SK-N-SH (cell line): ENCODE measurements around the gene ORMDL3. TPM values are rescaled to one million over a fixed set of nuclear protein-coding genes. Genes with fewer than 3 reads are reported as not detected.
"Not testable (repeated sequence)": the region's sequence is repeated elsewhere in the genome, so short reads cannot be mapped to it uniquely, and the experiment has no call there.

Source experiments
- CTCF ChIA-PET: fragments of 300-600, 350-600 bp; formaldehyde crosslinking; extraction: SDS; loops from one replicate; lab custom pipeline; 2021; lab: Yijun Ruan, JAX
- POLR2A ChIA-PET: fragments of 350-600 bp; sonication (Branson Sonifier 250); formaldehyde crosslinking; extraction: SDS; loops from one replicate; lab custom pipeline; 2020; ENCODE audit warnings: antibody characterized with exemption, inconsistent platforms; lab: Yijun Ruan, JAX
- DNase-seq: peaks from one replicate; pipeline ENCODE4 v3.0.0; 2012
- H2AFZ ChIP-seq: fragments of 200-600 bp; sonication (generic); 2 replicates; pipeline ENCODE4 v1.8.1; 2016; ENCODE audit warnings: antibody characterized with exemption, mild to moderate bottlenecking, low read depth
- H3F3A ChIP-seq: fragments of 200-600 bp; sonication (generic); replicated peaks from 2 replicates; pipeline ENCODE3; 2016; ENCODE audit warnings: antibody characterized with exemption, mild to moderate bottlenecking; ENCODE audit not compliant: insufficient read depth
- H3K27ac ChIP-seq, 2 experiments: fragments of 200-500 bp in 1 of 2; fragments of 200-600 bp in 1 of 2; sonication (Bioruptor generic) in 1 of 2; sonication (generic), shearing (Covaris generic) in 1 of 2; 2 replicates each; pipeline versions ENCODE4 v1.5.1 to v1.6.1; 2014 to 2016; ENCODE audit warnings: low read depth in 2 of 2, inconsistent platforms in 1 of 2, low read length in 1 of 2, mild to moderate bottlenecking in 1 of 2, mixed read lengths in 1 of 2
- H3K27me3 ChIP-seq: fragments of 200-600 bp; sonication (generic), shearing (Covaris generic); 2 replicates; pipeline ENCODE4 v1.6.1; 2016; ENCODE audit warnings: mixed run types; ENCODE audit not compliant: insufficient read depth
- H3K36me3 ChIP-seq, 2 experiments: fragments of 200-500 bp in 1 of 2; fragments of 200-600 bp in 1 of 2; sonication (Bioruptor generic) in 1 of 2; sonication (generic) in 1 of 2; replicated peaks in 1 of 2; 2 replicates each; pipeline versions ENCODE3 to v1.5.1; 2014 to 2016; ENCODE audit warnings: low read length in 1 of 2, mild to moderate bottlenecking in 1 of 2; ENCODE audit not compliant: insufficient read depth in 2 of 2, control insufficient read depth in 1 of 2
- H3K4me1 ChIP-seq, 2 experiments: fragments of 200-500 bp in 1 of 2; fragments of 200-600 bp in 1 of 2; sonication (Bioruptor generic) in 1 of 2; sonication (generic), shearing (Covaris generic) in 1 of 2; 2 replicates each; pipeline versions ENCODE4 v1.5.1 to v1.6.1; 2014 to 2016; ENCODE audit warnings: low read depth in 1 of 2, low read length in 1 of 2, mixed run types in 1 of 2; ENCODE audit not compliant: insufficient read depth in 2 of 2, control insufficient read depth in 1 of 2
- H3K4me2 ChIP-seq: fragments of 200-600 bp; sonication (generic), shearing (Covaris generic); 2 replicates; pipeline ENCODE4 v1.6.1; 2017; ENCODE audit warnings: mixed run types
- H3K4me3 ChIP-seq, 2 experiments: fragments of 200-500 bp in 1 of 2; fragments of 200-600 bp in 1 of 2; sonication (Bioruptor generic) in 1 of 2; sonication (generic), shearing (Covaris generic) in 1 of 2; 2 replicates each; pipeline versions ENCODE4 v1.5.1 to v1.8.1; 2014 to 2016; ENCODE audit warnings: low read depth in 2 of 2, inconsistent platforms in 1 of 2, low read length in 1 of 2, mild to moderate bottlenecking in 1 of 2, mixed read lengths in 1 of 2, moderate library complexity in 1 of 2
- H3K79me2 ChIP-seq: fragments of 200-600 bp; sonication (generic); 2 replicates; pipeline ENCODE4 v1.8.1; 2017; ENCODE audit warnings: mild to moderate bottlenecking; ENCODE audit not compliant: insufficient read depth
- H3K9ac ChIP-seq: fragments of 200-600 bp; sonication (generic); 2 replicates; pipeline ENCODE4 v1.6.1; 2017; ENCODE audit warnings: mixed run types
- H3K9me2 ChIP-seq: fragments of 200-600 bp; sonication (generic); 2 replicates; pipeline ENCODE4 v1.6.1; 2017; ENCODE audit warnings: mixed run types
- H3K9me3 ChIP-seq: fragments of 200-600 bp; sonication (generic); 2 replicates; pipeline ENCODE4 v1.6.1; 2017; ENCODE audit warnings: mixed run types, mild to moderate bottlenecking, moderate library complexity
- H4K20me1 ChIP-seq: fragments of 200-600 bp; sonication (generic); 2 replicates; pipeline ENCODE4 v1.6.1; 2017; ENCODE audit warnings: mild to moderate bottlenecking, mixed run types; ENCODE audit not compliant: insufficient read depth
- EZH2phosphoT487 ChIP-seq: fragments of 200-600 bp; sonication (generic); IDR thresholded peaks from 2 replicates; pipeline ENCODE4 v1.6.1; 2017; ENCODE audit warnings: low read depth, mixed run types, mild to moderate bottlenecking, antibody characterized with exemption, moderate library complexity, borderline replicate concordance
- FOSL2 ChIP-seq: IDR thresholded peaks from 2 replicates; pipeline ENCODE4 v1.4.0; 2012; ENCODE audit warnings: low read depth, mild to moderate bottlenecking, moderate library complexity, borderline replicate concordance
- FOXJ3 ChIP-seq: sonication (generic); formaldehyde crosslinking; IDR thresholded peaks from 2 replicates; pipeline ENCODE4 v1.5.1; 2020; ENCODE audit warnings: mild to moderate bottlenecking, missing genetic modification reagents
- GABPA ChIP-seq: IDR thresholded peaks from 2 replicates; pipeline ENCODE4 v1.4.0; 2012; ENCODE audit warnings: low read depth, mild to moderate bottlenecking
- MAX ChIP-seq: IDR thresholded peaks from 2 replicates; pipeline ENCODE4 v1.4.0; 2012; ENCODE audit warnings: low read depth
- PBX3 ChIP-seq: IDR thresholded peaks from 2 replicates; pipeline ENCODE4; 2012
- REST ChIP-seq: IDR thresholded peaks from 2 replicates; pipeline ENCODE4 v1.6.1; 2012; ENCODE audit warnings: mild to moderate bottlenecking, low read depth, low read length, moderate library complexity
- RFX5 ChIP-seq: IDR thresholded peaks from 2 replicates; pipeline ENCODE4 v1.6.1; 2012; ENCODE audit warnings: mild to moderate bottlenecking, improper control_type of control experiment, low read length
- RXRA ChIP-seq: IDR thresholded peaks from 2 replicates; pipeline ENCODE4 v1.4.0; 2012; ENCODE audit warnings: low read depth, mild to moderate bottlenecking, borderline replicate concordance
- SMC3 ChIP-seq: IDR thresholded peaks from 2 replicates; pipeline ENCODE4 v1.6.1; 2012; ENCODE audit warnings: low read depth, low read length, improper control_type of control experiment
- TCF12 ChIP-seq: IDR thresholded peaks from 2 replicates; pipeline ENCODE4 v1.4.0; 2012
- TEAD4 ChIP-seq: IDR thresholded peaks from 2 replicates; pipeline ENCODE4 v1.4.0; 2012; ENCODE audit warnings: mild to moderate bottlenecking, borderline replicate concordance; ENCODE audit not compliant: insufficient read depth
- USF2 ChIP-seq: fragments of 150-350 bp; IDR thresholded peaks from 2 replicates; pipeline ENCODE4 v1.6.1; 2017; ENCODE audit warnings: antibody characterized with exemption, low read length, low read depth, borderline replicate concordance
- WGBS: methylation state at CpG from one replicate; pipeline ENCODE4 v1.1.6; 2017; ENCODE audit warnings: low lambda C conversion rate; 5-methylcytosine and 5-hydroxymethylcytosine counted together
- polyA plus RNA-seq, 3 experiments: library from polyadenylated mRNA; depleted of rRNA; stranded (reverse); fragments of >200 nt; gene quantifications; 2 replicates each; pipeline ENCODE4 v1.2.3, GENCODE V29; 2012

Gene ORMDL3
- polyA plus RNA-seq, 1 of the 3 experiments (the other 2 are of a cell fraction): 27.8 TPM

- TF ChIP-seq TEAD4 (no peak), EZH2phosphoT487 (no peak), FOXJ3 (CRISPR knock-in tag) (no peak), SMC3 (no peak), TCF12 (no peak), MAX (no peak), REST (no peak), USF2 (no peak), PBX3 (no peak), GABPA (no peak), FOSL2 (no peak), RFX5 (no peak), RXRA (no peak)
- no peak for DNase-seq
- H3K9me3 ChIP-seq: no peaks in the 10 kb centered on the region
Observed at GRCh38 chr17:39887078-39887477, 40.3 kb downstream of the ORMDL3 start.

GRCh38 chr17:39886102-39886501 lies 41.3 kb downstream of the ORMDL3 start:
- 3% methylated on average over 5 of the region's 5 CpGs for WGBS
- POLR2A ChIA-PET: not testable (repeated sequence)
- CTCF ChIA-PET: interaction anchor here (1.6 kb wide), 1 partner anchor 14 kb away, joined by 6 read pairs; no protein-coding TSS in a partner anchor

More at GRCh38 chr17:39887078-39887477, 40.3 kb downstream of the ORMDL3 start:
- no peaks in the 10 kb centered on the region for H3K9me2 ChIP-seq
- H3K4me1 ChIP-seq: no peaks in the 10 kb centered on the region
- no peaks in the 10 kb centered on the region for H3K36me3 ChIP-seq
- no peaks in the 10 kb centered on the region for H3K79me2 ChIP-seq
- POLR2A ChIA-PET: no interaction called here
- peaks cover 61% of the 10 kb centered on the region; the same call in 1 of the 2 replicates for H3K27me3 ChIP-seq
- H3F3A ChIP-seq: no peaks in the 10 kb centered on the region
- no peak overlapping the region for H3K4me3 ChIP-seq
- no peak overlapping the region for H2AFZ ChIP-seq
- H3K9ac ChIP-seq: no peak overlapping the region
- H3K27ac ChIP-seq: no peak overlapping the region
- CTCF ChIA-PET: interaction anchor here (1.5 to 1.9 kb wide), 2 partner anchors 14 to 72 kb away, joined by 3 to 6 read pairs; no protein-coding TSS in a partner anchor
- H4K20me1 ChIP-seq: no peaks in the 10 kb centered on the region
- H3K4me2 ChIP-seq: no peak overlapping the region

More at GRCh38 chr17:39886102-39886501, 41.3 kb downstream of the ORMDL3 start:
- not testable (repeated sequence) for H3K4me3 ChIP-seq, H4K20me1 ChIP-seq, H3K27ac ChIP-seq, H3K79me2 ChIP-seq, H2AFZ ChIP-seq, H3K36me3 ChIP-seq, H3K4me1 ChIP-seq, H3K9ac ChIP-seq, H3K9me2 ChIP-seq, H3F3A ChIP-seq, H3K9me3 ChIP-seq, H3K4me2 ChIP-seq, DNase-seq
- H3K27me3 ChIP-seq: peaks cover 60% of the 10 kb centered on the region; the same call in 1 of the 2 replicates
